Thoracic aorta (tissue), 2 donors: ENCODE data around the gene RPAIN. TPM values are rescaled to one million over a fixed set of nuclear protein-coding genes. Genes with fewer than 3 reads are reported as not detected.

Source experiments
- ATAC-seq: fragments of 150-250 bp; one replicate; pipeline ENCODE4 v1.8.0; 2017; ENCODE audit warnings: low read depth; ENCODE audit not compliant: insufficient number of reproducible peaks, low FRiP score
- DNase-seq: peaks from one replicate; pipeline ENCODE4 v3.0.0-alpha.2; 2020; ENCODE audit warnings: low spot score
- H3K27ac ChIP-seq, 2 donors: fragments of 200-600 bp; sonication (generic); 1 replicate in 1 of 2; 2 replicates in 1 of 2; pipeline ENCODE4 v1.5.1; 2016; ENCODE audit warnings: mild to moderate bottlenecking in 2 of 2, moderate library complexity in 2 of 2
- H3K27me3 ChIP-seq: fragments of 200-600 bp; sonication (generic); replicated peaks from 2 replicates; pipeline ENCODE4 v1.6.0; 2016; ENCODE audit warnings: mild to moderate bottlenecking; ENCODE audit not compliant: insufficient read depth
- H3K36me3 ChIP-seq: fragments of 200-600 bp; sonication (generic); one replicate; pipeline ENCODE4 v1.5.1; 2016
- H3K4me1 ChIP-seq, 2 donors: fragments of 200-600 bp; sonication (generic); 1 replicate in 1 of 2; 2 replicates in 1 of 2; pipeline versions ENCODE4 v1.5.1 to v1.6.0; 2016; ENCODE audit warnings: low read depth in 2 of 2, mild to moderate bottlenecking in 1 of 2; ENCODE audit not compliant: control insufficient read depth in 1 of 2
- H3K4me3 ChIP-seq: fragments of 200-600 bp; sonication (generic); 2 replicates; pipeline ENCODE4 v1.5.1; 2016; ENCODE audit warnings: mild to moderate bottlenecking
- H3K9me3 ChIP-seq: fragments of 200-600 bp; sonication (generic); 2 replicates; pipeline ENCODE4 v1.5.1; 2016
- CTCF ChIP-seq: fragments of 200-600 bp; sonication (generic); IDR thresholded peaks from one replicate; pipeline ENCODE4 v1.5.1; 2019; ENCODE audit warnings: antibody characterized with exemption
- total RNA-seq, 2 donors: library from RNA; depleted of rRNA; stranded (reverse); fragments of >200 nt; gene quantifications; one replicate each; pipeline versions ENCODE4 v1.1.0 to v1.2.3, GENCODE V29; 2016

Gene RPAIN
- total RNA-seq, 2 donors from 2014 or later: 33.1 to 44.5 TPM

GRCh38 chr17:5443728-5444127, 23.7 kb downstream of the RPAIN start:
- H3K36me3 ChIP-seq: peaks cover 18% of the 10 kb centered on the region

GRCh38 chr17:5444209-5444608, 24.2 kb downstream of the RPAIN start:
- no peak for ATAC-seq

More at GRCh38 chr17:5443728-5444127, 23.7 kb downstream of the RPAIN start:
- Histone ChIP-seq H3K4me3 (no peak overlapping the region), H3K9me3 (no peaks in the 10 kb centered on the region), H3K27ac (no peak overlapping the region), H3K27me3 (no peaks in the 10 kb centered on the region), H3K4me1 (peaks cover 3 to 6% of the 10 kb centered on the region in 2 donors)
- ATAC-seq (no peak), DNase-seq (no peak)
- TF ChIP-seq CTCF: no peak

GRCh38 chr17:5446786-5447185, 26.8 kb downstream of the RPAIN start:
- ATAC-seq (no peak), DNase-seq (no peak)
- Histone ChIP-seq H3K27ac (no peak overlapping the region), H3K9me3 (no peaks in the 10 kb centered on the region), H3K4me3 (no peak overlapping the region), H3K27me3 (no peaks in the 10 kb centered on the region), H3K4me1 (no peaks in the 10 kb centered on the region), H3K36me3 (peaks cover 31% of the 10 kb centered on the region)
- no peak for TF ChIP-seq CTCF

More at GRCh38 chr17:5444209-5444608, 24.2 kb downstream of the RPAIN start:
- DNase-seq: no peak
- Histone ChIP-seq H3K9me3 (no peaks in the 10 kb centered on the region), H3K4me3 (no peak overlapping the region), H3K27me3 (no peaks in the 10 kb centered on the region), H3K27ac (no peak overlapping the region), H3K4me1 (peaks cover 3 to 5% of the 10 kb centered on the region in 2 donors), H3K36me3 (peaks cover 21% of the 10 kb centered on the region)
- TF ChIP-seq CTCF: no peak

- H3K36me3 ChIP-seq: peaks cover 5% of the 10 kb centered on the region
- no peaks in the 10 kb centered on the region for H3K9me3 ChIP-seq
- no peak overlapping the region for H3K27ac ChIP-seq
Measured at GRCh38 chr17:5464717-5465507, 44.9 kb downstream of the RPAIN start.

More at GRCh38 chr17:5464717-5465507, 44.9 kb downstream of the RPAIN start:
- ATAC-seq: no peak
- no peak for DNase-seq
- Histone ChIP-seq H3K4me1 (peaks cover 11 to 20% of the 10 kb centered on the region in 2 donors), H3K27me3 (no peaks in the 10 kb centered on the region), H3K4me3 (no peak overlapping the region)
- TF ChIP-seq CTCF: no peak
